Suppressor macrophage (primary cell): ENCODE results near the gene MYH1.

Source experiments
- DNase-seq, 4 experiments: peaks; one replicate each; pipeline ENCODE4 v3.0.0-alpha.2; 2020 to 2022

Gene MYH1

DNA sequence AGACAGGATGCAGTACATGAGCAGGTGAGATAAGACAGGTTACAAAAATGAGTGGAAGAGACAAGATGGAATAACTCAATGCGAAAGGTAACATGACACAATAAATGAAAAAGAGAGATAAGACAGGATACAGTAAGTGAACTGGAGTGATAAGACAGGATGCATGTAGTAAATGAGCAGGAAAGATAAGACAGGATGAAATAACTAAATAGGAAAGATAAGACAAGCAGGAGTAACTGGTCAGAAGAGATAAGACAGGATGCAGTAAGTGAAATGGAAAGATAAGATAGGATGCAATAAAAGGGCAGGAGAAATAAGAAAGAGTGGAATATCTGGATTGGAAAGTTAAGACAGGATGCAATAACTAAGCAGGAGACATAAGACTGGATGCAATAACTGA, 40.6 kb downstream of the MYH1 start:
- no peak for DNase-seq

DNA sequence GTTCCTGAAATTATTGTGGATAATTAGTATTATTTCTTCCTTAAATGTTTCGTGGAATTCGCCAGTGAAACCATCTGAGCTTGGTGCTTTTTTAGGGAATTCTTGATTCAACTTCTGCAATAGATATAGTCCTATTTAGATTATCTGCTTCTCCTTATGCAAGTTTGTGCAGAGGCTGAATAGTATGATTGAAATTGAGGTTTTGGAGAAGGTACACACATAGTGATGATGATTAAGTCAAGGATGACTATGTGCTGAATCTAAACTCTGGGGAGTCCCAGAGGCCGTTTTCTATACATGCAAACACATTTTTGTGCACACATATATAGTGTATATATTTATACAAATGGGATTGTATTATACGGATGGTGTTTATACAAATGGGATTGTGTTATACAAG, 43.8 kb downstream of the MYH1 start:
- DNase-seq, result no peak

DNA sequence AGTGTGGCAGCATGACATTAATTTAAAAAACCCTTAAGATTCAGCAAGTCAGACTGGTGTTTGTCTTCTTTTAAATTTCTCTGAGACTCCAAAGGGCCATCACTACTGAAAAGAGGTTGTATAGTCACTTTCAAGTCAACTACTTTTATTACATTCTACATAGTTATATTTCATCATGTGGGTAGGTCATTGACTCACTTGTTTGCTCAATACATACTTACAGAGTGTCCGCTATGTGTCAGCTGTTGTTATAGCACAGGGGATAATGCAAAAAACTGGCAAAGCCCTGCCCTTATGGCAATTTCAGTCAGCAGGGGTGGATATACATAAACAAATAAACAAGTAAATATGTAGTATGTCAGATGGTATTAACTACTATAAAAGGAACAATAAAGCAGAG, 46.5 kb downstream of the MYH1 start:
- DNase-seq, result no peak

DNA sequence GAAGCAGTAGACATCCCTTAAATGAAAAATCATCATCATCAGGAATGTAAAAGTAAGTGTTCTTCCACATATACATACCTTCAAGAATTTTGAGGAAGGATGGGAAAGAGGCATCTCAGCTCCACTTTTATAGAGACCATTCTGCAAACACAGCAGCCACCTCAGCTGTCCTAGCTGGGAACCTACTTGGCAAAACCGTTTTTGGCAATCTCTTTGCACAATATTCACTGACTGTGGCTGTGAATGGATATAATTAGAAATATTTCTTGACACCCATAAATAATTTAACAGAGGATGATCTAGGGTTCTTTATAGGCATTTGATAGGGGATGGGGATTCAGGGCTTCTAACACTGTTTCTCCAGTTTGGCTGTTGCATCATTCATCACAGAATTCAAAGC, 48.9 kb downstream of the MYH1 start, which contains the start of gene MYH4:
MYH4 (minus strand) TSS at position 101 of the 400 bp plus-strand sequence. CDS start 2,814 bp downstream, outside the sequence.
- DNase-seq, result no peak

DNA sequence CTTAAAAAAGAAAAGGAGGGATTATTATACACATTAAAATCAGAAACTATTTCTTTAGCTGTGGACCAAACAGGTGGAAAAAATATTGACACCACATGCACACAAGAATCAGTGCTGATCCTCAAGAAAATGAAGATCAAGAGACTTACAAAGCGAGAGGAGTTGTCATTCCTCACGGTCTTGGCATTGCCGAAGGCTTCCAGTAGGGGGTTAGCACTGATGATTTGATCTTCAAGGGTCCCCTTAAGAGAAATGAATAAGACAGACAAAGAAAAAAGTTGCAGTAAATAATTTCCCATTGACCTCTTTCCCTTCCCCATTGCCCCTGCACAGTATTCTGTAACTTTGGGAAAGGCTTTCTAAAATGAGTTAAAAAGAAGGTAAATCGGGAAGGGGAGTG, 54.9 kb downstream of the MYH1 start:
- no peak for DNase-seq

DNA sequence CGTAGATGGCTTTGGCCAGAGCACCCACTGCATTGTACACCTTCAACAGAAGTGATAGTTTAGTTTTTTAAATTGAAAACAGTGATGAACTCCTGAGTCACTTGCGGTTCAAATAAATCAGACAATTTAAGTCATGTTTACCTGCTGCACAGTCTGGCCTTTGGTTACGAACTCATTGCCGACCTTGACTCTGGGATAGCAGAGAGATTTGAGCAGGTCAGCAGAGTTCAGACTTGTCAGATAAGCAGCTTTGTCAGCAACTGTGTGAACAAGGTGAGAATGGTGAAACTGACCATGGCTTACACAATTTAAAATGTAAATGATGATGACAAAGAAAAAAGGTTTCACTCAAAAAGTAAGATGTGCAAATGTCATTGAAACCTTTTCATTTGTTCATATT, 58.3 kb downstream of the MYH1 start:
- DNase-seq, result no peak

DNA sequence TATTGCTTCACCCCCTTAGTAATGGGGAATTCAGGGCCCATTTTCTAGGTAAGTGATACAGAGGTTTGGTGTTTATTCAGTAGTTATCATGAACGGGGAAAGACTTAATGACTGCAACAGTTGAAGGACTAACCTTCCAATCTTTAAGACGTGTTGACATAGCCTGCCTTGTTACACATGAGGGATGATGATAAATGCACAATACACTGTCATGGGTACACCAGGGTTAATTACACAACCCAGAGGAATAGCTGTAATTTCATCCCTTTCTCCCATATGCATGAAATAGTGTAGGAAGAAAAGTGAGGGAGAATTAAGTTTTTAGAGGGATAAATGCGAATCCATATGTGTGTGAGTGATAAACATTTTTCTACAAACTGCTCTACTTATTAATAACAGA, 59.6 kb downstream of the MYH1 start:
- no peak for DNase-seq

DNA sequence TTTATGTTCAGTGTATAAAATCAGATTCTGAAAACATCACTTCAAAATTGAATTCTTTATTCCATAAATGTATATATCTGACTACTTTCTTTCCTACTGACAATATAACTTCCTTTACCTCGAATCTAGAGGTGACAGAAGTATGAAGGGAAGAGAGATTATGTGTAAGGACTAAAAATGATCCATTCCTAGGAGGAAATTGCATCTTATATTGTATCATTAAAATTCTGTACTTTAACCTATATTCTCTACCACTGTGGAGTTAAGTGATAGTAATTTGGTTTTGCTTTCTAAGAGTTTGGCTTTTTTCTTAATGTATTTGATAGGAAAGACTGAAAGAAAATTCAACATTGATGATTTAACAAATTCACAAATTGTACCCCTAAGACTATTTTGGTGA, 60.4 kb downstream of the MYH1 start:
- DNase-seq, result no peak

DNA sequence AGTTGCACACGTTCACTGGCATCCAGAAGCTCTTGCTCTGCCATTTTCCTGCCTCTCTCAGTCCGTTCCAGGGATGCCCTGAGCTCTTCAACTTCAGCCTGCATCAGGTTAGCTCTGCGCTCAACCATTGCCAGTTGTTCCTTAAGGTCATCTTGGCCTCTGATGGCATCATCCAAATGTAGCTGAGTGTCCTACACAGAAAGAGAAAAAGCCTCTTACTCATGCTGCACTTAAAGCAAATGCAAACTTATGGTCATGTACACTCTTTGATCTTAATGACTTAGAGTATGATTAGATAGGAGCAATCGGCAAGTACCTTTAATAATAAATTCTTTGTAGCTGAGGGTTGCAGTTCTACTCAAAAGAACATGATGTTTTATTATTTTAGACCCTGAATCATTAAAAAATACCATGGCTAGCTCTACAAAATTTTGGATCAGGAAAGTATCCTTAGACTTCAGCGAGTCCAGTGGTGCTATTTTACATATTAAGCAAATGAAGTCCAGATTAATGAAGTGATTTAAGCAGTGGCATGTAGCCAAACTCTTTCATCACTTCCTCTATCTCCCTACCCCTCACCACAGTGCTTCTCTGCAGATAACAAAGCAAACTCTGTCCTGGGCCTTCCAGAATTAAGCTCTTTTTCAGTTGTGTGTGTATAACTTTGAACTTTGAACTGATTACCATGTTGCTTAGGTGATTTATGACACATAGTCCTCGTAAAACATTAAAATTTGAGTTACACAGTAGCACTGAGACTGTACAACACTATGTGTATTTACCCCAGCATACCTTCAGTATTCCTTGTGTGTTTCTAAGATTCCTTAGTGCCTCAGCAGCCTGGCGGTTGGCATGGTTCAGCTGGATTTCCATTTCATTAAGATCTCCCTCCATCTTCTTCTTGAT, 71.1 kb downstream of the MYH1 start:
- peak in 1 of 4 experiments; percentile 9 for DNase-seq
